EH (cell line): ENCODE measurements around the gene ZNF296.

Source experiments
- DNase-seq: peaks from one replicate; pipeline ENCODE4 v3.0.0-alpha.2; 2015; ENCODE audit warnings: low read depth

The ZNF296 gene

DNA sequence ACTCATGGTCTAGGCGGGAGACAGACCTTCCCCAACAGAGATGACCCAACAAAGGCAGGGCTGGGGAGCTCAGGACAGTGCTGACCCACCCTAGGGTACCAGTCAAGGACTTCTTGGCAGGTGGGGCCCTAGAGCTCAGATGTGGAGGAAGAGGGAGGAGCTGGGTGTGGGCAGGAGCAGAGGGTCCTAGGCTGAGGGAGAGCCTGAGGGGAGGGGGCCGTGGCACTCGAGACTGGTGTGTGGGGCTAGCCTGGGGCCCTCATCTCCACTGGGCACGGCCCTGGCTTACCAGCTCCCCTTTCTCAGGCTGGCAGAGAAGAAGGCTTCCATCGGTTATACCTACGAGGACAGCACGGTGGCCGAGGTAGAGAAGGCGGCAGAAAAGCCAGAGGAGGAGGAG is 18.8 kb downstream of the ZNF296 start:
- DNase-seq: no peak

GRCh38 chr19:45056831-45057230 is 19.4 kb downstream of the ZNF296 start:
- no peak for DNase-seq

DNA sequence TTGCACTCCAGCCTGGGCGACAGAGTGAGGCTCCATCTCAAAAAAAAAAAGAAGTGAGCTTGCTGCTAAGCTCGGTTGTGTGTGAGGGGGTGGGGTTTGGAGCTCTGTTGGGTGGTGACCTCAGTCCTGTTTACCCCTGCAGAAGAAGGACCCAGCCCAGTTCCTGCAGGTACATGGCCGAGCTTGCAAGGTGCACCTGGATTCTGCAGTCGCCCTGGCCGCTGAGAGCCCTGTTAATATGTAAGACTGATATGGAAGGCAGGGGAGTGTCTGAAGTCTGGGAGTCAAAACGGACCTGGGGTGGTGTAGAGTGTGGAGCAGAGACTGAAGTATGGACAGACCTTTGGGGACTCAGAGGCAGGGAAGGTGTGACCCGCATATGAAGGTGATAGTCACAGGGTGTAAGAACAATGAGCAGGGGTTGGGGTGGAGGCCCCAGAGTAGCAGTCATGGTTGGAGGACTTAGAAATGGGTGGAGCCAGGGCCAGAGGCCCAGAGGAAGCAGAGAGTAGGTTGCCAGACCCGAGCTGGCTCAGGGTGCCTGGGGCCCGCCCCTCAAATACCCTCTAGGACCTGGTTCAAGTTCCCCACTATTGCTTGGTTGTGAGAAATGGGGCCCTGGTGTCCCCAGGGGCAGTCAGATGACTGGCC is 24.2 kb downstream of the ZNF296 start:
- DNase-seq: no peak

GRCh38 chr19:45050036-45050435 is 26.2 kb downstream of the ZNF296 start:
- no peak for DNase-seq

DNA sequence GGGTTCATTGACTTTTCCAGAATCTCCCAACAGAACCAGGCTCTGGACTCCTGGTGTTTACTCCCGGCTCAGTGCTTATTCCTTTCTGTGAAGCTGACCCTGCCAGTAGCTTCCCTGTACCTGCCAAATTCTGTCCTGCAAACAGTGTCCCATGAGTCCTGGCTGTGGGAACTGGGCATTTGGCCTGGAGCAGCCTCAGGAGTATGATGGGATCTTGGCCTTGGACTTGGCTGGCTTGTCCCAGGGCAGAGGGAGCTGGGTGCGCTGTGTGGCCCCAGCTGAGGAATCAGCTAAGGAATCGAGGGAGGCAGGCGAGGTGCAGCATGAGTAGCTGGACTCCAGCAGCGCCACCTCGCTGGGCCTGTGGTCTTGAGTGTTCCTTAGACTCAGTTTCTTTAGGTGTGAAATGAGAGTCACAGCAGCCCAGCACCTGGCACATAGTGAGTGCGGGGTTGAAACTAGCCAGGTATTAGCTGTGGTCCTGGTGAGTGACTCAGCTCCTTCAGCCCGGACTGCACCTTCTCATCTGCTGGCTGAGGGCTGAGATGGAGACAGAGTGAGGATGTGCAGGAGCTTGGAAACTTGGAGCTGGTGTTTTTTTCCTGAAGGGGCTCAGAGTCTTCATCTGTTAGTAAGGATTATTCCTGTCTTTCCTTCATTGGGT is 27.1 kb downstream of the ZNF296 start:
- DNase-seq: no peak

DNA sequence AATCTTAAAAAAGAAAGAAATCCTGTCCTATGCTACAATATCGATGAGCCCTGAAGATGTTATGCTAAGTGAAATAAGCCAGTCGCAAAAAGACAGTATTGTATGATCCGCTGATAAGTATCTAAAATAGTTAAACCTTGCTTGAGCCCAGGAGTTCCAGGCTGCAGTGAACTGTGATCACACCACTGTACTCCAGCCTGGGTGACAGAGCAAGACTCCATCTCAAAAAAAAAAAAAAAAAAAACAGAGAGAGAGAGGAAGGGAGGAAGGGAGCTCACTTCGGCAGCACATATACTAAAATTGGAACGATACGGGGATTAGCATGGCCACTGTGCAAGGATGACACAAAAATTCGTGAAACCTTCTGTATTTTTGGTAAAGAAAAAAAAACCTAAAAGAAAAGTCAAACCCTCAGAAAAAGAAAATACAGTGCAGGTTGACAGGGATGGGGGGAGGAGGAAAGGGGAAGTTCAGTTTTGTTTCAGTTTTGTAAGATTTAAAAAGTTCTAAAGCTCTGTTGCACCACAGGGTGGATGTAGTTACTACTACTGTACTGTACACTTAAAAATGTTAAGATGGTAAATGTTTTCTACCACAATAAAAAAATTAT is 29.0 kb downstream of the ZNF296 start:
- no peak for DNase-seq

- no peak for DNase-seq
Observed at GRCh38 chr19:45046355-45046754, 29.9 kb downstream of the ZNF296 start.

- DNase-seq: no peak
Observed at GRCh38 chr19:45045671-45046353, 30.5 kb downstream of the ZNF296 start.

DNA sequence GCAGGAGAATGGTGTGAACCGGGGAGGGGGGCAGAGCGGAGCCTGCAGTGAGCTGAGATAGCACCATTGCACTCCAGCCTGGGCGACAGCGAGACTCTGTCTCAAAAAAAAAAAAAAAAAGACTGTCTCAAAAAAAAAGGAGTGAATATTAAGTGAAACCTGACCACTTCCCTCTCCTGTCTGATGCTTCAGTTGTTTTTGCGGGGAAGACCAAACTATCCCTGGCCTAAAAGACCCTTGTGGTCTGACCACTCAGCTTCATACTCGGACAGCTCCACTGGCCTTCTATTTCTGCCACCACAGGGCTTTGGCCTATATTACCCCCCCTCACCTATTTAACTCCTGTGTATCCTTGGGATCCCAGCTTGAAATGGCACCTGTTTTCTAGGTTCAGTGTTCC is 35.2 kb downstream of the ZNF296 start:
- no peak for DNase-seq

DNA sequence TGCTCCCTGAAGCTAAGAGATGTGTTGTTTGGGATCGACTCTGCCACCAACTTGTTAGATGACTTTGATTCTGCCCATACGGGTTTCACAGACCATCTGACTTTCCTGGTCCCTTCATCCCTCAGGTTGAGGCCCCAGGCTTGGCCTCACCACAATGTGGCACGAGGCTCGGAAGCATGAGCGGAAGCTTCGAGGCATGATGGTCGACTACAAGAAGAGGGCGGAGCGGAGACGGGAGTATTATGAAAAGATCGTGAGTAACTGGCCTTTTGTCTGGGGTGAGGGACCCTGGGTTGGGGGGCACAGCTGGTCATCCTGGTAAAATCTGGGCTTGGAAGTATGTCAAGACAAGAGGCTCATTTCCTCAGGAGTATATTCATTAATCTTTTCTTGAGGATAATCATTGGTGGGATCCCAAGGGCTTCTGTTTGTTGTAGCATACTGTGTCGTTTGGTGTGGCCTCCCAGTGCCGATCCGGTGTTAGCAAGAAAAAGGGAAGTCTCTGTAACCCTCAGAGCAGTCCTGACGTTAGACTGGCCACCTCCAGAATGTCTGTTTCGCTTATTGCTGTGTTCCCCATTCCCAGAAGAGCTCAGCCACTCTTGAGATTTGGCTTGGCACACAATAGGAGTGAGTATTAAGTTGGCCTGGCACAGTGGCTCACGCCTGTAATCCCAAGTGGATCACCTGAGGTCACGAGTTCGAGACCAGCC is 36.1 kb downstream of the ZNF296 start:
- DNase-seq: no peak

GRCh38 chr19:45038931-45039893 is 37.1 kb downstream of the ZNF296 start, which contains the start of gene CLASRP:
Gene CLASRP (plus strand): TSS chr19:45039045. CDS start chr19:45040213, 1,168 bp downstream.
- peak; percentile 90 for DNase-seq

DNA sequence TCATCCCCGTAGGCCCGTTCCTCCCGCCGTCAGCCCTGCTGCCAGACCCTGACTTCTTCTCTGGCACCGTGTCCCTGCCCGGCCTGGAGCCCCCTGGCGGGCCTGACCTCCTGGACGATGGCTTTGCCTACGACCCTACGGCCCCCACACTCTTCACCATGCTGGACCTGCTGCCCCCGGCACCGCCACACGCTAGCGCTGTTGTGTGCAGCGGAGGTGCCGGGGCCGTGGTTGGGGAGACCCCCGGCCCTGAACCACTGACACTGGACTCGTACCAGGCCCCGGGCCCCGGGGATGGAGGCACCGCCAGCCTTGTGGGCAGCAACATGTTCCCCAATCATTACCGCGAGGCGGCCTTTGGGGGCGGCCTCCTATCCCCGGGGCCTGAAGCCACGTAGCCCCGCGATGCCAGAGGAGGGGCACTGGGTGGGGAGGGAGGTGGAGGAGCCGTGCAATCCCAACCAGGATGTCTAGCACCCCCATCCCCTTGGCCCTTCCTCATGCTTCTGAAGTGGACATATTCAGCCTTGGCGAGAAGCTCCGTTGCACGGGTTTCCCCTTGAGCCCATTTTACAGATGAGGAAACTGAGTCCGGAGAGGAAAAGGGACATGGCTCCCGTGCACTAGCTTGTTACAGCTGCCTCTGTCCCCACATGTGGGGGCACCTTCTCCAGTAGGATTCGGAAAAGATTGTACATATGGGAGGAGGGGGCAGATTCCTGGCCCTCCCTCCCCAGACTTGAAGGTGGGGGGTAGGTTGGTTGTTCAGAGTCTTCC is 38.7 kb downstream of the ZNF296 start:
- DNase-seq: no peak

- DNase-seq: no peak
Observed at GRCh38 chr19:45035755-45036154, 40.5 kb downstream of the ZNF296 start.

DNA sequence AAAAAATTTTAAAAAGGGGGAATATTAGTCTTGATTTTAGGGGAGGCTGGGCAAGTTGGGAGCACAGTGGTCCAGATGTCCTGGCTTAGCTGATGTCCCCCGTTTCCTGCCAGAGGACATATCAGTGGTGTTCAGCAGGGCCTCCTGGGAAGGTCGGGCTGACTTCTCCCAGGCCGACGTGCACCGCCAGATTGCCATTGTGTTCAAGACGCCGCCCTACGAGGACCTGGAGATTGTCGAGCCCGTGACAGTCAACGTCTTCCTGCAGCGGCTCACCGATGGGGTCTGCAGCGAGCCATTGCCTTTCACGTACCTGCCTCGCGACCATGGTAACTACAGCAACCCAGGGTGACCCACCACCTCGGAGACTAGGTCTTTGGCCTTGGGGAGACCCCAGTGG is 43.9 kb downstream of the ZNF296 start:
- no peak for DNase-seq

DNA sequence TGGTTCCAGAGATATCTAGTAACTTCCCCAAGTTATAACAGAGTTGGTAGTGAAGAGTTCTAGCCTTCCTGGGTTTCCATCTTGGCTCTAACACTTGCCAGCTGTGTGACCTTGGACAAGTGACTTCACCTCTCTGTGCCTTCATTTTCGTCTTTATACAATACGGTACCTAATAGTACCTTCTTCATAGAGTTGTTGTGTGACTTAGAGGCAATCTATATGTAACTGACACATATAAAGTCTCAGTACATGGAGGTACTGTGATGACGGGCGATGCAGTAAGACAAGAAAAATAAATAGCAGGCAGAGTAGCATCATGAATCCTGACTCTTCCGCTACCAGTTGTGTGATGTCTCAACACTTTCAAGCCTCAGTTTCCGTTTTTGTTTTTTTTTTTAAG is 45.5 kb downstream of the ZNF296 start:
- no peak for DNase-seq

GRCh38 chr19:45027371-45027770 is 48.9 kb downstream of the ZNF296 start:
- DNase-seq: no peak

GRCh38 chr19:45025264-45025663 is 51.0 kb downstream of the ZNF296 start:
- no peak for DNase-seq

DNA sequence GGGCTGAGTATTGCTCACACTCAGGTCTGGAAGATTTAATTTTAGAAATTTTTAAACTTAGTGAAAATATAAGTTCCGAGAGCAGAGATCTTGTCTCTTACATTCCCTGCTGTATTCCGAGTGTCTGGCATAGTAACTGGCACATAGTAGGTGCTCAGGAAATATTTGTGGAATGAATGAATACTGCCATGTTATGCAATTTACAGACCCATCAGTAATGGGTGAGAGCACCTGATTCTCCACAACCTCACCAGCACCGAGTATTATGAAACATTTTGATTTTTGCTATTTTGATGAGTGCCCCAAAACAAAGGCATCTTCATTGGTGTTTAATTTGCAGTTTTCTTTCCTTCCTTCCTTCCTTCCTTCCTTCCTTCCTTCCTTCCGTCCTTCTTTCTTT is 53.2 kb downstream of the ZNF296 start:
- no peak for DNase-seq

GRCh38 chr19:45021971-45022370 is 54.3 kb downstream of the ZNF296 start:
- no peak for DNase-seq
